Measurements from ENCODE around the gene CEP250.

The CEP250 gene

GRCh38 chr20:35525639-35526038 is 70.2 kb downstream of the CEP250 start:
- TF ChIP-seq CTCF (IDR thresholded peaks at IDR 0.05; ENCODE audit: insufficient read depth, missing control alignments): no peak
- DNase-seq (ENCODE audit: insufficient read length, low spot score): no peak
- no peak for FAIRE-seq

- no peak for DNase-seq (ENCODE audit: insufficient read length, low spot score)
- no peak for FAIRE-seq
- TF ChIP-seq CTCF (IDR thresholded peaks at IDR 0.05; ENCODE audit: insufficient read depth, missing control alignments): no peak
Observed at GRCh38 chr20:35527122-35527769, 71.8 kb downstream of the CEP250 start.

GRCh38 chr20:35529552-35529951 is 74.2 kb downstream of the CEP250 start, which contains the start of gene C20orf173:
Gene C20orf173, minus strand, starts transcription at chr20:35529652. Its CDS starts 279 bp downstream, at chr20:35529373.
- FAIRE-seq (no peak), DNase-seq (ENCODE audit: insufficient read length, low spot score) (no peak)
- TF ChIP-seq CTCF (IDR thresholded peaks at IDR 0.05; ENCODE audit: insufficient read depth, missing control alignments): no peak

- FAIRE-seq: peak; percentile 58
- peak; percentile 18 for DNase-seq (ENCODE audit: insufficient read length, low spot score)
- no peak for TF ChIP-seq CTCF (IDR thresholded peaks at IDR 0.05; ENCODE audit: insufficient read depth, missing control alignments)
Observed at GRCh38 chr20:35539756-35540212, 84.4 kb downstream of the CEP250 start.

GRCh38 chr20:35541118-35541782 is 85.9 kb downstream of the CEP250 start:
- FAIRE-seq (no peak), DNase-seq (ENCODE audit: insufficient read length, low spot score) (no peak)
- no peak for TF ChIP-seq CTCF (IDR thresholded peaks at IDR 0.05; ENCODE audit: insufficient read depth, missing control alignments)

- FAIRE-seq: no peak
- TF ChIP-seq CTCF (IDR thresholded peaks at IDR 0.05; ENCODE audit: insufficient read depth, missing control alignments): no peak
- DNase-seq (ENCODE audit: insufficient read length, low spot score): peak; percentile 77
Observed at GRCh38 chr20:35541783-35542662, 86.6 kb downstream of the CEP250 start, which contains the start of gene ERGIC3. Gene ERGIC3, plus strand, starts transcription at chr20:35542078. Its CDS starts 20 bp downstream, at chr20:35542098.

Measured in D721Med (cell line).